GM19328 (cell line): ENCODE results near the gene FRG2.
"Not testable (repeated sequence)": the region's sequence is repeated elsewhere in the genome, so short reads cannot be mapped to it uniquely, and the experiment has no call there.

Experiments used
- ATAC-seq: cut with Tn5 transposase; IDR thresholded peaks from one replicate; pipeline ENCODE4 v1.9.1; 2021; ENCODE audit warnings: mild to moderate bottlenecking, moderate library complexity; ENCODE audit not compliant: unreplicated experiment

The FRG2 gene

DNA sequence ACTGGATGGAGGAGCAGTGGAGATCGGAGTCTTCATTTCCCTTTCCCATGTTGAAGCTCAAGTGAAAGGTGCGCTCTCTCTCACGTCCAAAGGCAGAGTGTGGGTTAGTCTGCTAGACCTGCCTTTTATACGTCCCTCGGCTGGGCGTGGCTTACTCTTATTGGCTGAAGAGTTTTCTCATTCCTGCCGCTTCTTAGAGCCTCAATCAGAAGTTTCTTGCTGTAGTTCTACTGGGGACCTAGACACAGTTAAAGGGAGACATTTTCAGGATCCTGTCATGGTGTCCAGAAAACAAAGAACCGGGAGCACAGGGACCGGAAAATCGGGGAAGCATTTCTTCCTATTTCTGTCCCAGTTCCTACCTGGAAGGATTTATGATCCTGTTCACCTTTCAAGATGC lies at the start of gene FRG2:
FRG2 (minus strand) TSS at position 101 of the 400 bp plus-strand sequence; CDS start at position 49, 52 bp downstream.
- ATAC-seq: not testable (repeated sequence)

DNA sequence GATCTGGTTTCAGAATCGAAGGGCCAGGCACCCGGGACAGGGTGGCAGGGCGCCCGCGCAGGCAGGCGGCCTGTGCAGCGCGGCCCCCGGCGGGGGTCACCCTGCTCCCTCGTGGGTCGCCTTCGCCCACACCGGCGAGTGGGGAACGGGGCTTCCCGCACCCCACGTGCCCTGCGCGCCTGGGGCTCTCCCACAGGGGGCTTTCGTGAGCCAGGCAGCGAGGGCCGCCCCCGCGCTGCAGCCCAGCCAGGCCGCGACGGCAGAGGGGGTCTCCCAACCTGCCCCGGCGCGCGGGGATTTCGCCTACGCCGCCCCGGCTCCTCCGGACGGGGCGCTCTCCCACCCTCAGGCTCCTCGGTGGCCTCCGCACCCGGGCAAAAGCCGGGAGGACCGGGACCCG lies 41.3 kb upstream of the FRG2 start:
- not testable (repeated sequence) for ATAC-seq

DNA sequence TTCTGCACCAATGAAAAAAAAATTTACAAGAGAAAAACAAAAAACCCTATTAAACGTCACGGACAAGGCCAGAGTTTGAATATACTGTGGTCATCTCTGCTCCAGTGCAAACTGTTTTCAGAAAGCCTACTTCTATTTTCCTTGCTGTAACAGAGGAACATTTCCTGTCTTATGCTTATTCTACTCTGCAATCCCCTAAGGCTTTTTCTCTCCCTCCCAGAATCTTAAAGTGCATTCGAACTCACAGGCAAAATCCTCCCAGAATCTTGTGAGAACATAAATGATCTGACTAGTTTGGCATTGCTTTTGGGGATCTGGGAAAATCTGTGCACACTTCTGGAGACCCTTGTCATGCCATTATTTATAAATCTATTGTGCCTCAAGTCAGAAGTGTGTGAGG lies 37.7 kb upstream of the FRG2 start:
- not testable (repeated sequence) for ATAC-seq

DNA sequence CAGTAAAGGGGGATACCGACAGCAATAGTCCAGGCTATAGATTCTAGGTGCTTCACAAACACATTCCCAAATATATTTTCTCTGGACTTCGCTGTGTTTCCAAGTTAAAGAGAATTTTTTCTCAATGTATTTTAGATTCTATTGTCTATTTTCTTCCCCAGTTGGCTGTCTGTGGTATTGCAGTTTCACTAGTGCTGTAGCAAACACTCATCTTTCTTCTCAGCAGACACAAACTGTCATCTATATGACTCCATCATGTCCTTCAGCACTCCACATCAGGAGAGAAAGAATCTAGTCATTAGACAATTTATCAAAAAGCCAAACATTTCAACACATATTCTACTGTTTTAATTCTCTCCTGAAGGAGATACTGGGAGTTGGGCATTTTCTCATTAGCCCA lies 37.3 kb upstream of the FRG2 start, which contains the start of gene DBET:
DBET (plus strand) TSS at position 161 of the 400 bp plus-strand sequence.
- ATAC-seq: not testable (repeated sequence)

DNA sequence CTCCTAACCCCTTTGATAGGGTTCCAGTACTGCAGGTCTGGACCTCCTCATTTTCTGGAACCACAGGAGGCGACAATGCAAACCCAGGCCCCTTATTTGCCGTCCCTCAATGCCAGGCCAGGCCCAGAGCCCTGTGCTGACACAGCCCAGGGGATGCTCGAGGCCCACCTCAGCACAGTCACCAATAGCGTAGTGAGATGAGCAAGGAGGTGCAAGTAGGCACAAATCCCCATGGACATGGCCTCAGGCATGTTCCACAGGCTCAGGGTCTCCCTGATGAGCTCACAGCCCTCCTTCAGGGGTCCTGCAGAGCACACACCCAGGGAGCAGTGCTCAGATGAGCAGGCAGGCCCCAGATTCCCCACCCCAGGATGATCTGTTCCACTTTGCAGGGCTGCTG lies 31.9 kb upstream of the FRG2 start:
- not testable (repeated sequence) for ATAC-seq

DNA sequence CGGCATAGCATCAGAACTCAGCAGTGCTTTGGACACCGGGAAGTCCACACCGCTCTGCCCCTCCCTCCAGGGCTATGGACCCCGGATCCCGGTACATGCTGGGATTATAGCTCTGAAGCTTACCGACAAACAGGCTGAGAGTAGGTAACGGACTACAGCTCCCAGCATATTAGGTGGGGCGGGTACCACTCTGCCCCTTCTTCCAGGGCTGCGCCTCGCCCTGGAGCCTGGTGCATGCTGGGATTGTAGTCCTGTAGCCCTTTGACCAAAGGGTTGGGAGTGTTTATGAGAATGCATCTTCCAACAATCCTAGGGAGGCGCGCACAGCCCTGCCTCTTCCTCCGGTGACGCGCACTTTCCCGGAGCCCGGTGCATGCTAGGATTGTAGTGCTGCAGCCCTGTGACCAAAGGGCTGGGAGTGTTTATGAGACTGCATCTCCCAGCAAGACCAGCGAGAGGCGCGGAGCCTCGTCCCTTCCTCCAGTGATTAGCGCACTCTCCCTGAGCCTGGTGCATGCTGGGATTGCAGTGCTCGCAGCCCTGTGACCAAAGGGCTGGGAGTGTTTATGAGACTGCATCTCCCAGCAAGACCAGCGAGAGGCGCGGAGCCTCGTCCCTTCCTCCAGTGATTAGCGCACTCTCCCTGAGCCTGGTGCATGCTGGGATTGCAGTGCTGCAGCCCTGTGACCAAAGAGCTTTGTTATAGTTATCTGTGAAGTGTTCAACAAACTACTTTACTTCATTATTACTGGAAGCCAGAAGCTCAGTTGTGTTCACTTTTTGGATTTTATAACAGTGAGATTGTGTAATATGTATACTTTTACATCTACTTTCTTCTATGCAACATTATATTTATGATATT lies 22.6 kb upstream of the FRG2 start:
- not testable (repeated sequence) for ATAC-seq

DNA sequence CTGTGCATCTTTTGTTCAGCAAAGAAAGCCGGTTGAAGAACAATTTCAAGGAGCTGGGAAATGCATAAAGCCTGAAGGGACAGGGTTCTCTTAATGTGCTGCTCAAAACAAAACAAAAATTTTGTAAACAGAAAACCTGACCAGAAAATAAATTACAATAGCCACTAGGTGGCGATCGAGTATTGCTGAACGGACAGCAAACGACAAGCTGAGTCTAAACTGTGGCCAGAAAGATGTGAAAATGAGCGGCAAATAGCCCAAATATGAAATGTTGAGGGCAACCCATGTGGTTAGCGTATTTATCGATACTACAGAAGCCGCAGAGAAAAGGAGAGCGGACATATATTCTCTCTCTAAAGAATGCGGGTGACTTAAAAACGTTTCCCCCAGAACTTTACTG lies 20.6 kb upstream of the FRG2 start:
- ATAC-seq: not testable (repeated sequence)

DNA sequence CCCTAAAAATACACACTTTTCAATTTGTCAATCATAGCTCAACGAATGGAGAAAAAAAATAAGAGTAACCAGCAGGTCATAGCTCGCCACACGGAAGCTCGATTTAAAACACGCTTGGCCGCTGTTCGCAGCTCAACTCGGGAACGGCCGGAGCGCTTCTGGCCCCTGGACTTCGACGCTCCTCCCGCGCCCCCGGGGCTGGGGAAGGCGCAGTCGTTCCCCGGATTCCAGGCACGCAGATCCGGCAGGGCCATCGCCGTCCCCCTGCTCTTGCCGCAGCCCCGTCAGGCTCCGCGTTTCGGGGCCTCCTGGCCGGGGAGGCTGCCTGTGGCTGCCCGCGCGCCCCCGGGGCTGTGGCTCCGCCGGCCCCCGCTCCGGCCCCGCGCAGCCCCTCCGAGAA lies 13.8 kb upstream of the FRG2 start:
- ATAC-seq: not testable (repeated sequence)

DNA sequence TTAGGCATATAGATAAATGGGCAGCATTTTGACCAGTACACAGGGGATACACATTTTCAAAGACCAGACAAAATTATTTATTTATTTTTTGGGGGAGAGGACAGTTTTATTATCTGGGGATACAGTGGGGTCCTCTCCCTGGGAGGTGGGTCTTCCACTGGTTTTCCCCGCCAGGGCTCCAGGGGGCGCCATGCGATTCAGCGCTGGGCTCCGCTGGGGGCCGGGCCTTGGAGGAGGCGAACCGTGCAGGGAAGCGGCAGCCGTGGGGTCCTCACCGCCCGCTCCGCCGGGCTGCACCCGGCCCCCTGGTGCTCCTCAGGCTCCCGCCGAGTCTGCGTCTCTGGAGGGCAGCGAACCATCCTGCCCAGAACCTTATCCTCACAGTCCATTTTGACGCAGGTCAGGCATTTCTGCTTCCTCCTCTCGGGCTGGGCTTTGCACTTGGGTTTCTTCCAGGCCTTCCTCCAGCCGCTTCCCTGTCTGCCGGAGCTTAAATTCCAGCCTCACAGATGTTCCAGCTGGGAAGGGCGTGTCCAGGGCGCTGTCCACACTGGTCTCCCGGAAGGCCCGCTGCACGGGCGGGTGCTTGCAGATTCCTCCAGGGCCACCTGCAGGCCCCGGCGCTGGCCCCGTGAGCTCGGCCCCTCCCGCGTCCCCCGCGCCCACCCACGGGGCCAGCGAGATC lies 10.8 kb upstream of the FRG2 start:
- not testable (repeated sequence) for ATAC-seq

DNA sequence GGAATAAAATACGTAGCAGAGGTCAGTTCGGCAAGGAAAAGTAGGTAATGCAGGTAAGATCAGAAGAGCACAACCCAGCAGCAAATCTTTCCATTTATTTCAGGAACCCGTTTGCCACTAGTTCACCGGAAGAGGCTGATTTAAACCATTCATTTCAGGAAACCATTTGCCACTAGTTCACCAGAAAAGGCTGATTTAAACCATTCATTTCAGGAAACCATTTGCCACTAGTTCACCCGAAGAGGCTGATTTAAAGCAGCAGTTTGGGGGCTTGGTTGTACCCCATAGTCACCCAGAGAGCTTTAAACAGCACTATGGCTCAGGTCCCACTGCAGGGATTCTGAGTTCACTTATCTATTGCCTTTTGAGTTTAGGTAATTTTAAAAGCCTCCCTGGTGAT lies 4.2 kb upstream of the FRG2 start:
- not testable (repeated sequence) for ATAC-seq

DNA sequence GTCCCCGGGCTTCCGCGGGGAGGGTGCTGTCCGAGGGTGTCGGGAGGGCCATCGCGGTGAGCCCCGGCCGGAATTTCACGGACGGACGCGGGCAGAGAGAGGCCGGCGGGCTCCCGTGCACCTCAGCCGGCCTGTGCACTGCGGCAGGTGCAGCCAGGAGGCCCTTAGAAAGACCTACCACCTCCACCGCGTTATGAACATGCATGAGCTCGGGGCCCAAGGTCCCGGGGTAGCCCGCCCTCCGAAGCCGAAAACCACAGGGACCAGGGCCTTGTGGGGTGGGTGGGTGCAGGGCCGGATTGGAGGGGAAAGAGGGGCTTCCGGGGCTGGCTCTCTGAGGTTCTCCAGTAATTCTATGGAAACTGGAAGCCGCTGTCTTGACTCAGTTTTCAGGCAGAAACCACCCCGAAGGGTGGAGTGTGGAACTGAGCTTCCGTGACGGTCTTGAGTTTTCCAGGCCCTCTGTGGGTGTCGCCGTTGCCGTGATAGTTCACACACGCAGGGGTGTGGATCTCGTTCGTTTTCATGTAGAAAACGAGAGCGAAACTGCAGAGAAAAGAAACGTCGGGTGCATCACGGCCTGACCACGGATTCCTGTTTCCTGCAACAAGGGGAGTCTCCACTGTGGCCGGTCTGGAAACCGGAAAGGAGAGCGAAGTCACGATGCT lies 4.3 kb downstream of the FRG2 start:
- not testable (repeated sequence) for ATAC-seq

DNA sequence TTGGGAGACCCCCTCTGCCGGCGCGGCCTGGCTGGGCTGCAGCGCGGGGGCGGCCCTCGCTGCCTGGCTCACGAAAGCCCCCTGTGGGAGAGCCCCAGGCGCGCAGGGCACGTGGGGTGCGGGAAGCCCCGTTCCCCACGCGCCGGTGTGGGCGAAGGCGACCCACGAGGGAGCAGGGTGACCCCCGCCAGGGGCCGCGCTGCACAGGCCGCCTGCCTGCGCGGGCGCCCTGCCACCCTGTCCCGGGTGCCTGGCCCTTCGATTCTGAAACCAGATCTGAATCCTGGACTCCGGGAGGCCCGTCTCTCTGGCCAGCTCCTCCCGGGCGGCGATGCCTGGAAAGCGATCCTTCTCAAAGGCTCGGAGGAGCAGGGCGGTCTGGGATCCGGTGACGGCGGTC lies 5.1 kb downstream of the FRG2 start:
- ATAC-seq: not testable (repeated sequence)

DNA sequence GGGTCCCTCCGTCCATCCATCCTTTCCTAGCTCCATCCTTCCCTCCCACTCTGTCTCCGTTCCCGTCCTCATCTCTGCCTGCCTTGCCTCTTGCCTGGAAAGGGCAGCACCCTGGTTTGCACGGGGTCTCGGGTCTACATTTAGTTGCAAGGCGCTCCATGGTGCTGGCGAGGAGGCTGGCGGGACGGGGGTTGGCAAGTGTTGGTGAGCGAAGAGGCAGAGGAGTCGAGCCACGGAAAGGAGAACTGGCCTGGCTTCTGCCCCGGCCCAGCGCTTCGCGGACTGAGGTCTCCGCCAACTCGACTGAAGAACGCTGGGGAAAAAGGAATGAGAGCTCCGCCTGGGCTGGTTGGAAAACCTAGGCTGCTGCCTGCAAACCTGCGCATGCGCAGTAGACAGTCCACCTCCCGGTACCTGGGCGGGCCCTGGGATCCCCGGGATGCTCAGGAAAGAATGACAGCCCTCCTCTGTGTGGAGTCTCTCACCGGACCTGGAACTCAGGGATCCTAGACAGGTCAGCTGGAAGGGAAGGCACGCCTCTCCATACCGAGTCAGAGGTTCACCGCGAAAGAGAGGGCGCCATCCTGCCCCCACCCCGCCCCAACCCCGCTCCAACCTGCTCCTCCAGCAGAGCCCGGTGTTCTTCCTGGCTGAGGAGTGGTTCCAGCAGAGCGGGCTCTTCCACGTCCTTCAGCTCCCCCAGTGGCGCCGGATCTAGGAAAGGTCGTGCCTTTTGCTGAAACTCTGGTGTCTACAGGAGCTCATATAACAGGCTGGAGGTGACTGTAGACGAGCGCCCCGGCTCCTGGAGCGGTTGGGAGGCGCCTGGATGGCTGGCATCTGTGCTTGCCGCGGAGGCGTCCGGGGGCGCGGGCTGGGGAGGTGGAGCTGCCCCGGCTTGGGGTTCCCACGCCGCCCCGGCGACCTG lies 6.0 kb downstream of the FRG2 start:
- ATAC-seq: no peak

DNA sequence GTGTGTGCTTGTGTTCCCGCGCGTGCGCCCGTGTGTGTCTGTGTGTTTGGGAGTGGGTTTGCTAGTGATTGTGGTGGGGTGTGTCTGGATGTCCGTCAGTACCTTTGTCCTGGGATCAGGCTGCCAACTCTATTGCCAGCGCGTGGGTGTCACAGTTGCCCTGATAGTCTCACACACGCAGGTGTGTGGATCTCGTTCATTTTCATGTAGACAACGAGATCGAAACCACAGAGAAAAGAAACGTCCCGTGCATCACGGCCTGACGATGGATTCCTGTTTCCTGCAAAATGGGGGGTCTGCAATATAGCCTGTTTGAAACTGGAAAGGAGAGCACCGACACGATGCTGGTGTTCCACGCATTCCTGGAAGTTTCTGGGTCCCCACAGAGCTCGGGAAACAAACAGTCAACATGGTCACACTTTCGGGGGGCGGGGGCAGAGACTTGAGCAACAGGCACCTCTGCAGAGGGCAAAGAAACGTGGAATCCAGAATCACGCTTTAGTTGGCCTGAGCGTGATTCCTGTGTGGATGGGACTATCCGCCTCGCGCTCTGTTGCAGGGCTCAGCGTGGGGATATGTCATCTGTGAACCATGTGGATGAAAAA lies 7.1 kb downstream of the FRG2 start:
- ATAC-seq: not testable (repeated sequence)

DNA sequence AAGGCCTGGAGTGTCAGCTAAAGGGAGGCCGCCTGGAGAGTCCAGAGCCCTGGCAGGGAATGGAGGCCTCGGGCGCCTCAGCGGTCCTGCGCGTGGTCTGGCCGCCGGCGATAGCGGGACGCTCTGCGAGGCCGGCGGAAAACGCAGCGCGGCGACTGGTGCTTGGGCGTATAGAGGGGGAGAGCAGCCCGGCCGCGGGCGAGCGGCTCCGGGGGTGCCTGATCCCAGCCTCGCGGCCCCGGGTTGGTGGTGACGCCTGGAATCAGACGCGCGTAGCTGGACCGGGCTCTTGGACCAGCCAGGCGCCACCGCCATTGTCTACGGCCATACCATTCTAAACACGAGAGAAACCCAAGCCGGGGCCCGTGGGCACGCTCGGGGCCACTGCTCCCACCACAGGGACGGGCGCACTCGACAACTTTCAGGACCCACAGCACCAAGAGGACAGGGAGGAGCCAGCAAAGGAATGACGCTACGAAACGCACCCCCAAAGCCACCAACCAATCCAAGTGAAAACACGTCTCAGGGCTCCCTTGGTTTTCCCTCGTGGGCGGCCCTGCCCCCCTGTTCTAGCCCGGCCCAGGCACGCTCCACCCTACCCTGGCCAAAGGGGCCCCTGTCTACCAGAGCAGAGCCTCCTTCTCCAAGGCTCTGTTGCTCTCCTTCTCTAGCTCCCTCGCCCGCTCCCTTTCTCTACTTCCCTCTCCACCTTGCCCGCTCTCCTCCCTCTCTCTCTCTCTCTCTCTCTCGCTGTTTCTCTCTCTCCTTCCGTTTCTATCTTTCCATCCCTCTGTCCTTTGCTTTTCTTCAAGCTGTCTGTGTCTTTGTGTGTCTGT lies 7.8 kb downstream of the FRG2 start:
- no peak for ATAC-seq

DNA sequence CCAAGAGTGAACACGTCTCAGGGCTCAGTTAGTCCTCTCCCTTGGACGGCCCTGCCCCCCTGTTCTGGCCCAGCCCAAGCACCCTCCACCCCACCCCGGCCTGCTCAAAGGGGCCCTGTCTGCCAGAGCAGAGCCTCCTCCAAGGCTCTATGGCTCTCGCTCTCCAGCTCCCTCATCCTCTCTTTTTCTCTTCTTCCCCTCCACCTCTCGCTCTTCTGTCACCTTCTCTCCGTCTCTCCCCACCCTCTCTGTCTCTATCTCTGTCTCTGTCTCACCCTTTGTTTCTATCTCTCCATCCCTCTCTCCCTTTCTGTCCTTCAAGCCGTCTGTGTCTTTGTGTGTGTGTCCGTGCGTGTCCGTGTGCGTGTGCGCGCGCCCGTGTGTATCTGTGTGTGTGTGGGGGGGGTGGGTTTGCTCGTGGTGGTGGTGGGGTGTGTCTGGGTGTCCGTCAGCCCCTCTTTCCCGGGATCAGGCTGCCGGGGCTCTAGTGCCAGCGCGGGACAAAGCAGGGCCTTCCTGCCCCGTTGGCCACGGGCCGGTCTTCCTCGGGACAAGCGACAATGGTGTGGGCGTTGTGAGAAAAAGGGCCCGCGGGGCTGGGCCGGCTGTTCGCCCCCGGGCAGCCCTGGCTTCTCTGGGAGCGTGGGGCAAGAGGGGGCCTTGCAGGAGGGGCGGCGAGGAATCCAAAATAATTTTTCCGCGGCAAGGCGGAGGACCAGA lies 8.7 kb downstream of the FRG2 start:
- no peak for ATAC-seq

DNA sequence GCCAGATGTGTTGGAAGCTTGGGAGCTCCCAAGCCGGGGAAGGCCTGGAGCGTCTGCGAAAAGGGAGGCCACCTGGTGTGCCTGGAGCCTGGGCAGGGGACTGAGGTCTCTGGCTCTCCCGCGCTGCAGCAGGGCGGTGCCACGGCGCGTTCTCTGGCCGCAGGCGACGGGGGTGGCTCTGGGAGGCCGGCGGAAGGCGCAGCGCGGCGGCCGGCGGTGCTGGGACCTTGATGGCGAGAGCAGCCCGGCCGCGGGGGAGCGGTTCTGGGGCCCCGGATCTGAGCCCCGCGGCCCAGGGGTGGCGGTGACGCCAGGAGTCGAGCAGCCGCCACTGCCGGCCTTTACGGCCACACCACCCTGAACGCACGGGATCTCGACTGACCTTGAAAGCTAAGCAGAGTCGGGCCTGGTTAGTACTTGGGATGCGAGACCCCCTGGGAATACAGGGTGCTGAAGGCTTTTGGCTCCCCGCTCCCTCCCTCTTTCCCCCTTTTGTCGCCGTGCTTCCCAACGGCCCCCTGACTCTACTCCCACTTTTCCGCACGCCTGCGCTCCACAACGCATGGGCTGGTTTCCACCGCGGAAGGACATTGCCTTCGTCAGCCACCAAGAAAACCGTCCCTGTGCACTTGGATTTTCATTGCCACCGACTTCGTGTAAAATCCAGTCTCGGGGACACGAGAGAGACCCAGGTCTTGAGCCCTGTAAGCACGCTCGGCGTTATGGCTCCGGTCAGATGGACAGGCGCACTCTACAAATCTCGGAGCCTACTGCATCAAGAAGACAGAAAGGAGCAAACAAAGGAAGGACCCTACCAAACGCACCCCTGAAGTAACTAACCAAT lies 9.5 kb downstream of the FRG2 start:
- no peak for ATAC-seq
